Upper lobe of right lung (tissue), 1 donor: ENCODE measurements around the gene FOXN1. TPM values are rescaled to one million over a fixed set of nuclear protein-coding genes. Genes with fewer than 3 reads are reported as not detected.
A peak's percentile ranks its signal among the peaks of the same experiment; 100 is the strongest.

Experiments
- ATAC-seq: fragments of 200-7000 bp; cut with Tn5 transposase; one replicate; pipeline ENCODE4 v1.9.1; 2020; ENCODE audit warnings: mild to moderate bottlenecking, moderate library complexity
- DNase-seq: peaks from one replicate; pipeline ENCODE4 v3.0.0-alpha.2; 2020
- H3K27ac ChIP-seq: fragments of 200-600 bp; one replicate; pipeline ENCODE4 v1.8.0; 2022
- H3K27me3 ChIP-seq: fragments of 200-600 bp; one replicate; pipeline ENCODE4 v1.8.0; 2022; ENCODE audit warnings: mild to moderate bottlenecking
- H3K36me3 ChIP-seq: fragments of 200-600 bp; one replicate; pipeline ENCODE4 v1.8.0; 2022
- H3K4me1 ChIP-seq: fragments of 200-600 bp; one replicate; pipeline ENCODE4 v1.8.0; 2022
- H3K4me3 ChIP-seq: fragments of 200-600 bp; one replicate; pipeline ENCODE4 v1.8.0; 2022; ENCODE audit warnings: mild to moderate bottlenecking
- H3K9me3 ChIP-seq: fragments of 200-600 bp; one replicate; pipeline ENCODE4 v1.8.0; 2022
- intact Hi-C: fragments of 100-400 bp; cut with DNase I; formaldehyde crosslinking; loops from one replicate; pipeline ENCODE4 v1.11.0; 2022
- total RNA-seq: library from RNA; stranded (reverse); fragmentation: NEBNext Ultra II Directional; extraction: Animal tissue kit (Norgen Biotek cat#: 25700); gene quantifications from one replicate; pipeline ENCODE4 v1.2.1, GENCODE V29; 2021
- TF ChIP-seq, protein P1 (sequence below): fragments of 200-600 bp; IDR thresholded peaks from one replicate; pipeline ENCODE4 v1.8.0; 2022; ENCODE audit warnings: antibody characterized with exemption
- donor health status: DM: no; HTN: yes; CAD: no; lungs with severe emphysema.

Gene FOXN1
- total RNA-seq, 1 donor from 2014 or later = 0.35 TPM

DNA sequence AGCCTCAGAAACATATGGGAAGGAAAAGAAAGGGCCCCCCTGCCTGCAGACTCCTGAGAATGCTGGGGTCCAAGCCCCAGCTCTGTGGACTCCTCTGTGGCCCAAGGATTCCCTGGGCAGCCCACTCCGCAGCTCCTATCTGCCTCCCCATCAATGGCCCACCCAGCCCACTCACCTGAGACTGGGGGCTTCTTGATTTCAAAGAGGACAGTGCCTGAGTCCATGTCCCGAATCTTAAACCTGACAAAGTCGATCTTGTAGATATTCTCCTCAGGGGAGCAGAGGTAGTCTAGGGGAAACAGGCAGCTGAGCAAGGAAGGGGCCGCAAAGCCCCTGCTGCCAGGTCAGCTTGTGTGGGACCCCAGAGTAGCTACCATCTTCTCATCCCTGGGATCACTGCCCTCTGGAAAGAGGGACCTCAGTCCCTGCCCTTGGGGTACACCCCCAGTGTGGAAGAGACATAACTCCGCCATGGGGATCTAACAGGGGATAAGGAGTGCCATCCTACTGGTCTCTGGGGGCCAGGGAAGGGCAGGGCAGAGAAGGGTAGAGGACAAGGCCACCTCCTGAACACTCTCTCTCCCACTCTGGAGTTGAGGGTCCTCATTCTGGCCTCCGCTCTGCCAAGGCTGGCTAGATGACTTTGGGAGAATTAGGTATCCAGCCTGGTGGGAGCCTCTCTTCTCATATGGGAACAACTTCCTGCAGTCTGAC, 42.4 kb downstream of the FOXN1 start:
- Histone ChIP-seq H3K4me3 (no peak overlapping the region), H3K27ac (no peak overlapping the region), H3K36me3 (peaks cover 10% of the 10 kb centered on the region), H3K27me3 (no peaks in the 10 kb centered on the region), H3K9me3 (no peaks in the 10 kb centered on the region), H3K4me1 (peaks cover 26% of the 10 kb centered on the region)
- ATAC-seq (no peak), DNase-seq (no peak)
- intact Hi-C loops = no loop called here
- TF ChIP-seq, protein P1, sequence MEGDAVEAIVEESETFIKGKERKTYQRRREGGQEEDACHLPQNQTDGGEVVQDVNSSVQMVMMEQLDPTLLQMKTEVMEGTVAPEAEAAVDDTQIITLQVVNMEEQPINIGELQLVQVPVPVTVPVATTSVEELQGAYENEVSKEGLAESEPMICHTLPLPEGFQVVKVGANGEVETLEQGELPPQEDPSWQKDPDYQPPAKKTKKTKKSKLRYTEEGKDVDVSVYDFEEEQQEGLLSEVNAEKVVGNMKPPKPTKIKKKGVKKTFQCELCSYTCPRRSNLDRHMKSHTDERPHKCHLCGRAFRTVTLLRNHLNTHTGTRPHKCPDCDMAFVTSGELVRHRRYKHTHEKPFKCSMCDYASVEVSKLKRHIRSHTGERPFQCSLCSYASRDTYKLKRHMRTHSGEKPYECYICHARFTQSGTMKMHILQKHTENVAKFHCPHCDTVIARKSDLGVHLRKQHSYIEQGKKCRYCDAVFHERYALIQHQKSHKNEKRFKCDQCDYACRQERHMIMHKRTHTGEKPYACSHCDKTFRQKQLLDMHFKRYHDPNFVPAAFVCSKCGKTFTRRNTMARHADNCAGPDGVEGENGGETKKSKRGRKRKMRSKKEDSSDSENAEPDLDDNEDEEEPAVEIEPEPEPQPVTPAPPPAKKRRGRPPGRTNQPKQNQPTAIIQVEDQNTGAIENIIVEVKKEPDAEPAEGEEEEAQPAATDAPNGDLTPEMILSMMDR = no peak

DNA sequence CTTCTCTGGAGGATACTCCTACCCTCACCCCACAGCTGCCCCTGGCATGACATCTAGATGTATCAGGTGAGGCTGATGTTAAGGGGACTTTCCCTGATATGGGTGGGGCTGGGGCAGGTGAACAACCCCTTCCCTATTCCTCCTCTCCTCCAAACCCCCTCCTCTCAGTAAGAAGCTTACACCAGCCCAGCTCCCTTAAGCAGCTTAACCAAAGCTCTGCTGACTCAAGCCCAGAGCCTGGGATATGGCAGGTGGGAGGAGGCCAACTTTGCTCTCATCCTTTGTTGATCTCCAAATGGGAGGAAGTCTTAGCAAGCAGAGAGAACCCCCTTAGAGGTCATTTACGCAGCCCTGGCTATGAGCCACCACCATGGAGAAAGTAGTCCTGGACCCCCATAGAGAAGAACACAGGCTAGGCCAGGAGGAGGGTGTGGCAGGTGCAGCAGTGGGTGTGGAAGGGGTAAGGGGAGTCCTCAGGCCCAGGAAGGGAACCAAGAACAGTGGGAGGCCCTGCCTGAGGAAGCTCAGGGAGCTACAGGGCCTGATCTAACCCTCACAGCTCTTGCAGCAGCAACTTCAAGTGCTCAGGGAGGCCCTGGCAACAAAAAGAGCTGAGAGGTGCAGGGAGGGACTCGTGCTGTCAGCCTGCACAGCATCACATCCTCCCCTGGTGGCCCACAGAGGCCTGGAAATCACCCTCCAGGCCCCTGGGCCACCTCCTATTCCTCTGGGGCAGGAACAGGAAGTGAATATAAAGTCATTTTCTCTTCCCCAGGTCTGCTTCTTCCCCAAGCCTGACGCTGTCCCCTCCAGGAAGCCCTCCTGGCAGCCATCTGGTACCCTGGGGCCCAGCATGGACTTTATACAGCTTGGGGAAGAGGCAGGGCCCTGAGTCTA, 43.3 kb downstream of the FOXN1 start:
- Histone ChIP-seq H3K4me3 (no peak overlapping the region), H3K27ac (no peak overlapping the region), H3K9me3 (no peaks in the 10 kb centered on the region), H3K27me3 (no peaks in the 10 kb centered on the region), H3K36me3 (peaks cover 19% of the 10 kb centered on the region), H3K4me1 (peaks cover 26% of the 10 kb centered on the region)
- ATAC-seq = no peak
- DNase-seq = no peak
- intact Hi-C loops = no loop called here
- TF ChIP-seq, protein P1 = no peak

DNA sequence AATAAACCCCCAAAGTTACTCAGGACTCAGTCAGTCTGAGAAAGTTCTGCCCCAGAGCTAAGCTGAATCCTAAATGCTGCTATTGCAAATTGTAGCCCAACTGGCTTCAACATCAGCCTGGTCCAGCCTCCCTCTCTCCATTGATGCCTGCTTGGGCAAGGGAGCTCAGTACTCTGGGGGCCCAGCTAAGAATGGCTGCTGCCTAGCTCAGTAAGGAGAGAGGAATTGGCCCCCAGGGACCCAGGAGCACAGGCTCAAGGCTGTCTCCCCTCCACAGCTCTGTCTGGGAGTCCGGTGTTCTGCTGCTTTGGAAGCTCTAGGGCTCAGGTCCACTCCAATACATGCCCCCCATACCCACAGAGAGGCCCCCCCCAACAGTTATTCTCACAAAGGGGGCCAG, 44.7 kb downstream of the FOXN1 start:
- Histone ChIP-seq H3K27ac (no peak overlapping the region), H3K9me3 (no peaks in the 10 kb centered on the region), H3K4me1 (peaks cover 26% of the 10 kb centered on the region), H3K4me3 (no peak overlapping the region), H3K36me3 (peaks cover 33% of the 10 kb centered on the region), H3K27me3 (no peaks in the 10 kb centered on the region)
- TF ChIP-seq, protein P1 = no peak
- DNase-seq (no peak), ATAC-seq (no peak)
- intact Hi-C loops = no loop called here

DNA sequence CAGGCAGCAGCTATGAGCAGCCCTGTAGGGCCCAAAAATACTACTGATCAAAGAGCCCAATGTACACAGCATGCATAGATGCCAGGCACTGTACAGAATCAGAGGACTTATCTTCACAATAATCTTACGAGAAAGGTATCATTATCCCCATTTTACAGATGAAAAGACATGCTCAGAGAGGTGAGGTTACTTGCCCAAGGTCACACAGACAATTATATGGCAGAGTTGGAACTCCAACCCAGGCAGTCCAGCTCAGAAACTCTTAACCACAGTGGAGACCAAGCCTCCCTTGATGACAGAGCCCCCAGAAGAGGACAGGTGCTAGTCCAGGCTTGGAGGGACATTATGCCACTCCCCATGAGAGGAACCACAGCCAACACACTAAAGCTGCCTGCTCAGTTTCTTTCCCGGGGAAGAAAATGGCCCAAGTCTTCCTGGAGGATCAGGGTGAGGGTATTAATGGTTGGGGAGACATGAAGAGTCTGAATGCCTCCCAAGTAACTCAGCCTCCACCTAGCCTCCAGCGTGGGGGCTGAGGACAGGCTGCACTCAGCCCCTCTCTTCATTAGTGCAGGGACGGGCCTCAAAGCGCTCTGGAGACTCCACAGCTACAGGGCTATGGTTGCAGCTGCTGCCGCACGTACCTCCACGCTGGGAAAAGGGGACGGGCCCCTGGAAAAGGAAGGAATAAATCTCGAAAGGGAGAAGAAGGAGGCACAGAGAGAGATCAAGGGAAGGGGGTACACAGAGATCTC, 45.5 kb downstream of the FOXN1 start:
- Histone ChIP-seq H3K9me3 (no peaks in the 10 kb centered on the region), H3K27ac (peak overlapping the region; percentile 74), H3K4me1 (peaks cover 26% of the 10 kb centered on the region), H3K4me3 (peak overlapping the region; percentile 86), H3K27me3 (no peaks in the 10 kb centered on the region), H3K36me3 (peaks cover 40% of the 10 kb centered on the region)
- DNase-seq (no peak), ATAC-seq (peak; percentile 1)
- intact Hi-C loops = no loop called here
- TF ChIP-seq, protein P1 = no peak

GRCh38 chr17:28552176-28552999, 46.2 kb downstream of the FOXN1 start, which contains the start of gene UNC119:
TSS of gene UNC119 (minus strand) at chr17:28552624. CDS start at chr17:28552557, 67 bp downstream.
- DNase-seq (peak; percentile 92), ATAC-seq (peak; percentile 92)
- peaks cover 40% of the 10 kb centered on the region for H3K36me3 ChIP-seq
- peak within 1 kb of the TSS; percentile 74 for H3K27ac ChIP-seq
- H3K4me3 ChIP-seq = peak within 1 kb of the TSS; percentile 86
- peaks cover 26% of the 10 kb centered on the region for H3K4me1 ChIP-seq
- TF ChIP-seq, protein P1 = no peak
- no peaks in the 10 kb centered on the region for H3K9me3 ChIP-seq
- intact Hi-C loops = no loop called here
- H3K27me3 ChIP-seq = no peaks in the 10 kb centered on the region
